HepG2 (cell line): ENCODE results near the gene MGAT2. TPM values are rescaled to one million over a fixed set of nuclear protein-coding genes. Genes with fewer than 3 reads are reported as not detected.

Experiments
- CHCHD3 ChIP-seq: sonication (generic); formaldehyde crosslinking; IDR thresholded peaks from 2 replicates; pipeline ENCODE4 v1.8.0; 2022; ENCODE audit warnings: mild to moderate bottlenecking, missing genetic modification reagents, moderate library complexity
- CTCF ChIP-seq: sonication (generic); formaldehyde crosslinking; IDR thresholded peaks from 2 replicates; pipeline ENCODE4 v1.5.0; 2020; ENCODE audit warnings: mild to moderate bottlenecking, missing genetic modification reagents, moderate library complexity
- FIP1L1 ChIP-seq: fragments of 200-400 bp; formaldehyde crosslinking; IDR thresholded peaks from 2 replicates; pipeline ENCODE4 v1.6.1; 2018; ENCODE audit warnings: low read depth, mild to moderate bottlenecking, low read length, moderate library complexity, borderline replicate concordance; ENCODE audit not compliant: insufficient read depth
- KDM5B ChIP-seq: sonication (generic); formaldehyde crosslinking; IDR thresholded peaks from 2 replicates; pipeline ENCODE4 v1.4.0; 2020; ENCODE audit warnings: missing genetic modification reagents, mild to moderate bottlenecking, borderline replicate concordance
- MIER3 ChIP-seq: IDR thresholded peaks from 2 replicates; pipeline ENCODE4 v1.6.1; 2016; ENCODE audit warnings: missing compliant biosample characterization, borderline replicate concordance
- NFIB ChIP-seq: sonication (generic); formaldehyde crosslinking; IDR thresholded peaks from 2 replicates; pipeline ENCODE4 v1.9.0; 2021; ENCODE audit warnings: missing genetic modification reagents, mild to moderate bottlenecking, borderline replicate concordance
- PCBP2 ChIP-seq: fragments of 200-400 bp; formaldehyde crosslinking; optimal IDR thresholded peaks from 2 replicates; pipeline ENCODE3; 2018; ENCODE audit warnings: low read length, low read depth; ENCODE audit not compliant: poor library complexity, severe bottlenecking
- RCOR2 ChIP-seq: IDR thresholded peaks from 2 replicates; pipeline ENCODE4 v1.6.1; 2016; ENCODE audit warnings: missing biosample characterization, missing genetic modification reagents
- SCMH1 ChIP-seq: sonication (generic); formaldehyde crosslinking; IDR thresholded peaks from 2 replicates; pipeline ENCODE4 v1.9.0; 2021; ENCODE audit warnings: missing genetic modification reagents, mild to moderate bottlenecking, borderline replicate concordance
- SPEN ChIP-seq: sonication (generic); formaldehyde crosslinking; IDR thresholded peaks from 2 replicates; pipeline ENCODE4 v1.5.1; 2020; ENCODE audit warnings: low read depth, mild to moderate bottlenecking, missing genetic modification reagents
- ZBTB46 ChIP-seq: sonication (generic); formaldehyde crosslinking; IDR thresholded peaks from 2 replicates; pipeline ENCODE4 v1.4.0; 2020; ENCODE audit warnings: mild to moderate bottlenecking, missing genetic modification reagents, borderline replicate concordance
- ZNF460 ChIP-seq: sonication (generic); formaldehyde crosslinking; IDR thresholded peaks from 2 replicates; pipeline ENCODE4 v1.5.1; 2020; ENCODE audit warnings: missing genetic modification reagents, mild to moderate bottlenecking, borderline replicate concordance
- ZNF567 ChIP-seq: sonication (generic); formaldehyde crosslinking; IDR thresholded peaks from 2 replicates; pipeline ENCODE4 v1.8.1; 2023; ENCODE audit warnings: mild to moderate bottlenecking, missing genetic modification reagents, borderline replicate concordance
- ZNF772 ChIP-seq: sonication (generic); formaldehyde crosslinking; IDR thresholded peaks from 2 replicates; pipeline ENCODE4 v1.5.0; 2020; ENCODE audit warnings: mild to moderate bottlenecking, missing genetic modification reagents
- ZNF781 ChIP-seq: sonication (generic); formaldehyde crosslinking; IDR thresholded peaks from 2 replicates; pipeline ENCODE4 v1.5.1; 2020; ENCODE audit warnings: borderline replicate concordance, mild to moderate bottlenecking, missing genetic modification reagents; ENCODE audit errors: not compliant biosample characterization
- polyA plus RNA-seq, 8 experiments: library from polyadenylated mRNA; depleted of rRNA in 3 of 8; stranded (reverse) in 7 of 8; unstranded in 1 of 8; fragments of >200 nt; fragmentation: Illumina TruSeq in 4 of 8; extraction: Trizol in 4 of 8; gene quantifications; 2 replicates each; pipeline versions ENCODE4 v1.2.1 to v1.2.3, GENCODE V29; 2011 to 2016; ENCODE audit warnings: low read depth in 4 of 8, missing spikeins in 1 of 8, mixed read lengths in 1 of 8; ENCODE audit not compliant: insufficient read depth in 1 of 8
- total RNA-seq, 5 experiments: library from RNA; depleted of rRNA; stranded (reverse); fragments of >200 nt; fragmentation: Illumina TruSeq; extraction: Trizol; gene quantifications; 2 replicates each; pipeline ENCODE4 v1.2.3, GENCODE V29; 2016; ENCODE audit warnings: low read depth in 1 of 5
- TF ChIP-seq, protein P1 (sequence below): sonication (generic); formaldehyde crosslinking; IDR thresholded peaks from 2 replicates; pipeline ENCODE4 v1.8.0; 2022; ENCODE audit warnings: mild to moderate bottlenecking, missing genetic modification reagents, moderate library complexity
- TF ChIP-seq, protein P2 (sequence below): sonication (generic); formaldehyde crosslinking; IDR thresholded peaks from 2 replicates; pipeline ENCODE4 v1.4.0; 2020; ENCODE audit warnings: missing genetic modification reagents
- TF ChIP-seq, protein P3 (sequence below): sonication (generic); formaldehyde crosslinking; IDR thresholded peaks from 2 replicates; pipeline ENCODE4 v1.5.0; 2020; ENCODE audit warnings: mild to moderate bottlenecking, low read depth, missing genetic modification reagents, borderline replicate concordance
- TF ChIP-seq, protein P4 (sequence below): sonication (generic); formaldehyde crosslinking; IDR thresholded peaks from 2 replicates; pipeline ENCODE4 v1.8.1; 2023; ENCODE audit warnings: mild to moderate bottlenecking, missing genetic modification reagents

Gene MGAT2
- total and polyA plus RNA-seq, 2 of the 13 experiments (the other 11 are each of a cell fraction or from before 2014, with no cell fraction given): 12.9 to 51.9 TPM

GRCh38 chr14:49634547-49635334 lies 14.1 kb downstream of the MGAT2 start, which contains the start of gene DNAAF2 (continued):
- TF ChIP-seq KDM5B (CRISPR knock-in tag) (no peak; the same call in 1 of the 2 replicates), NFIB (no peak), CHCHD3 (0 out of 2 replicates have a peak, but pooled peaks have one; percentile 36), SCMH1 (no peak), PCBP2 (no peak), RCOR2 (CRISPR knock-in tag) (no peak), ZNF567 (no peak; the same call in 1 of the 2 replicates), FIP1L1 (no peak), ZNF772 (CRISPR knock-in tag) (peak; percentile 49), SPEN (CRISPR knock-in tag) (no peak; the same call in 1 of the 2 replicates), CTCF (CRISPR knock-in tag) (no peak; the same call in 1 of the 2 replicates), ZBTB46 (peak; percentile 69; the same call in 1 of the 2 replicates), ZNF460 (no peak), MIER3 (no peak; the same call in 1 of the 2 replicates), ZNF781 (CRISPR knock-in tag) (no peak)
- TF ChIP-seq, protein P1, sequence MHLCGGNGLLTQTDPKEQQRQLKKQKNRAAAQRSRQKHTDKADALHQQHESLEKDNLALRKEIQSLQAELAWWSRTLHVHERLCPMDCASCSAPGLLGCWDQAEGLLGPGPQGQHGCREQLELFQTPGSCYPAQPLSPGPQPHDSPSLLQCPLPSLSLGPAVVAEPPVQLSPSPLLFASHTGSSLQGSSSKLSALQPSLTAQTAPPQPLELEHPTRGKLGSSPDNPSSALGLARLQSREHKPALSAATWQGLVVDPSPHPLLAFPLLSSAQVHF: no peak; the same call in 1 of the 2 replicates
- TF ChIP-seq, protein P2, sequence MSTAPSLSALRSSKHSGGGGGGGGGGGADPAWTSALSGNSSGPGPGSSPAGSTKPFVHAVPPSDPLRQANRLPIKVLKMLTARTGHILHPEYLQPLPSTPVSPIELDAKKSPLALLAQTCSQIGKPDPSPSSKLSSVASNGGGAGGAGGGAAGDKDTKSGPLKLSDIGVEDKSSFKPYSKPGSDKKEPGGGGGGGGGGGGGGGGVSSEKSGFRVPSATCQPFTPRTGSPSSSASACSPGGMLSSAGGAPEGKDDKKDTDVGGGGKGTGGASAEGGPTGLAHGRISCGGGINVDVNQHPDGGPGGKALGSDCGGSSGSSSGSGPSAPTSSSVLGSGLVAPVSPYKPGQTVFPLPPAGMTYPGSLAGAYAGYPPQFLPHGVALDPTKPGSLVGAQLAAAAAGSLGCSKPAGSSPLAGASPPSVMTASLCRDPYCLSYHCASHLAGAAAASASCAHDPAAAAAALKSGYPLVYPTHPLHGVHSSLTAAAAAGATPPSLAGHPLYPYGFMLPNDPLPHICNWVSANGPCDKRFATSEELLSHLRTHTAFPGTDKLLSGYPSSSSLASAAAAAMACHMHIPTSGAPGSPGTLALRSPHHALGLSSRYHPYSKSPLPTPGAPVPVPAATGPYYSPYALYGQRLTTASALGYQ: no peak
- TF ChIP-seq, protein P3, sequence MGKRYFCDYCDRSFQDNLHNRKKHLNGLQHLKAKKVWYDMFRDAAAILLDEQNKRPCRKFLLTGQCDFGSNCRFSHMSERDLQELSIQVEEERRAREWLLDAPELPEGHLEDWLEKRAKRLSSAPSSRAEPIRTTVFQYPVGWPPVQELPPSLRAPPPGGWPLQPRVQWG (CRISPR knock-in tag): no peak
- TF ChIP-seq, protein P4, sequence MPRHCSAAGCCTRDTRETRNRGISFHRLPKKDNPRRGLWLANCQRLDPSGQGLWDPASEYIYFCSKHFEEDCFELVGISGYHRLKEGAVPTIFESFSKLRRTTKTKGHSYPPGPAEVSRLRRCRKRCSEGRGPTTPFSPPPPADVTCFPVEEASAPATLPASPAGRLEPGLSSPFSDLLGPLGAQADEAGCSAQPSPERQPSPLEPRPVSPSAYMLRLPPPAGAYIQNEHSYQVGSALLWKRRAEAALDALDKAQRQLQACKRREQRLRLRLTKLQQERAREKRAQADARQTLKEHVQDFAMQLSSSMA (CRISPR knock-in tag): 0 out of 2 replicates have a peak, but pooled peaks have one; percentile 88
